HepG2 (cell line): Measurements from ENCODE around the gene VPS4A. TPM values are rescaled to one million over a fixed set of nuclear protein-coding genes. Genes with fewer than 3 reads are reported as not detected.

Experiments
- ELF1 ChIP-seq: sonication (generic); formaldehyde crosslinking; IDR thresholded peaks from 2 replicates; pipeline ENCODE4 v1.4.0; 2020; ENCODE audit warnings: missing genetic modification reagents
- FIP1L1 ChIP-seq: fragments of 200-400 bp; formaldehyde crosslinking; IDR thresholded peaks from 2 replicates; pipeline ENCODE4 v1.6.1; 2018; ENCODE audit warnings: low read depth, mild to moderate bottlenecking, low read length, moderate library complexity, borderline replicate concordance; ENCODE audit not compliant: insufficient read depth
- ONECUT2 ChIP-seq: sonication (generic); formaldehyde crosslinking; IDR thresholded peaks from 2 replicates; pipeline ENCODE4 v1.4.0; 2020; ENCODE audit warnings: missing genetic modification reagents
- POLR2A ChIP-seq, 2 experiments: IDR thresholded peaks; 2 replicates each; pipeline ENCODE4 v1.6.1; 2011; ENCODE audit warnings: low read depth in 2 of 2, low read length in 2 of 2, mild to moderate bottlenecking in 1 of 2, moderate library complexity in 1 of 2; ENCODE audit not compliant: insufficient read depth in 1 of 2
- REXO4 ChIP-seq: sonication (generic); formaldehyde crosslinking; IDR thresholded peaks from 2 replicates; pipeline ENCODE4 v1.8.0; 2022; ENCODE audit warnings: missing genetic modification reagents, mild to moderate bottlenecking, borderline replicate concordance
- RXRB ChIP-seq: IDR thresholded peaks from 2 replicates; pipeline ENCODE4 v1.6.1; 2016; ENCODE audit warnings: borderline replicate concordance, missing genetic modification reagents, missing compliant biosample characterization
- SMARCE1 ChIP-seq: fragments of 450-650 bp; IDR thresholded peaks from 2 replicates; pipeline ENCODE4 v1.6.1; 2017; ENCODE audit warnings: borderline replicate concordance
- SP1 ChIP-seq, 2 experiments: fragments of 450-650 bp in 1 of 2; sonication (generic) in 1 of 2; formaldehyde crosslinking in 1 of 2; IDR thresholded peaks; 2 replicates each; pipeline versions ENCODE4 v1.4.0 to v1.6.1; 2016 to 2020; ENCODE audit warnings: missing genetic modification reagents in 1 of 2
- TRAFD1 ChIP-seq: sonication (generic); formaldehyde crosslinking; IDR thresholded peaks from 2 replicates; pipeline ENCODE4 v1.5.1; 2020; ENCODE audit warnings: missing genetic modification reagents, mild to moderate bottlenecking, borderline replicate concordance
- ZC3H4 ChIP-seq: sonication (generic); formaldehyde crosslinking; IDR thresholded peaks from 2 replicates; pipeline ENCODE4 v1.4.0; 2020; ENCODE audit warnings: missing genetic modification reagents, borderline replicate concordance
- ZFP36L1 ChIP-seq: sonication (generic); formaldehyde crosslinking; IDR thresholded peaks from 2 replicates; pipeline ENCODE4 v1.8.0; 2022; ENCODE audit warnings: mild to moderate bottlenecking, missing genetic modification reagents, moderate library complexity
- ZNF160 ChIP-seq: sonication (generic); formaldehyde crosslinking; IDR thresholded peaks from 2 replicates; pipeline ENCODE4 v1.8.0; 2022; ENCODE audit warnings: mild to moderate bottlenecking, inconsistent platforms, missing genetic modification reagents
- ZNF432 ChIP-seq: sonication (generic); formaldehyde crosslinking; IDR thresholded peaks from 2 replicates; pipeline ENCODE4 v1.5.0; 2020; ENCODE audit warnings: missing genetic modification reagents, mild to moderate bottlenecking, borderline replicate concordance
- ZNF468 ChIP-seq: sonication (generic); formaldehyde crosslinking; IDR thresholded peaks from 2 replicates; pipeline ENCODE4 v1.8.0; 2022; ENCODE audit warnings: mild to moderate bottlenecking, moderate library complexity, missing genetic modification reagents
- ZNF567 ChIP-seq: sonication (generic); formaldehyde crosslinking; IDR thresholded peaks from 2 replicates; pipeline ENCODE4 v1.8.1; 2023; ENCODE audit warnings: mild to moderate bottlenecking, missing genetic modification reagents, borderline replicate concordance
- ZNF570 ChIP-seq: sonication (generic); formaldehyde crosslinking; IDR thresholded peaks from 2 replicates; pipeline ENCODE4 v1.4.0; 2020; ENCODE audit warnings: mild to moderate bottlenecking, missing genetic modification reagents, borderline replicate concordance
- ZNF678 ChIP-seq: sonication (generic); formaldehyde crosslinking; IDR thresholded peaks from 2 replicates; pipeline ENCODE4 v1.4.0; 2020; ENCODE audit warnings: mild to moderate bottlenecking, missing genetic modification reagents
- polyA plus RNA-seq, 8 experiments: library from polyadenylated mRNA; depleted of rRNA in 3 of 8; stranded (reverse) in 7 of 8; unstranded in 1 of 8; fragments of >200 nt; fragmentation: Illumina TruSeq in 4 of 8; extraction: Trizol in 4 of 8; gene quantifications; 2 replicates each; pipeline versions ENCODE4 v1.2.1 to v1.2.3, GENCODE V29; 2011 to 2016; ENCODE audit warnings: low read depth in 4 of 8, missing spikeins in 1 of 8, mixed read lengths in 1 of 8; ENCODE audit not compliant: insufficient read depth in 1 of 8
- total RNA-seq, 5 experiments: library from RNA; depleted of rRNA; stranded (reverse); fragments of >200 nt; fragmentation: Illumina TruSeq; extraction: Trizol; gene quantifications; 2 replicates each; pipeline ENCODE4 v1.2.3, GENCODE V29; 2016; ENCODE audit warnings: low read depth in 1 of 5
- TF ChIP-seq, protein P1 (sequence below), 2 experiments: sonication (generic) in 1 of 2; formaldehyde crosslinking in 1 of 2; IDR thresholded peaks; 2 replicates each; pipeline versions ENCODE4 v1.6.1 to v1.9.0; 2014 to 2022; ENCODE audit warnings: antibody characterized with exemption in 1 of 2, borderline replicate concordance in 1 of 2, inconsistent platforms in 1 of 2, low read depth in 1 of 2, missing genetic modification reagents in 1 of 2
- TF ChIP-seq, protein P2 (sequence below): IDR thresholded peaks from 2 replicates; pipeline ENCODE4 v1.6.1; 2016; ENCODE audit warnings: missing compliant biosample characterization, missing genetic modification reagents, borderline replicate concordance

Gene VPS4A
- total and polyA plus RNA-seq, 2 of the 13 experiments (the other 11 are each of a cell fraction or from before 2014, with no cell fraction given) = 13.2 to 27.9 TPM

DNA sequence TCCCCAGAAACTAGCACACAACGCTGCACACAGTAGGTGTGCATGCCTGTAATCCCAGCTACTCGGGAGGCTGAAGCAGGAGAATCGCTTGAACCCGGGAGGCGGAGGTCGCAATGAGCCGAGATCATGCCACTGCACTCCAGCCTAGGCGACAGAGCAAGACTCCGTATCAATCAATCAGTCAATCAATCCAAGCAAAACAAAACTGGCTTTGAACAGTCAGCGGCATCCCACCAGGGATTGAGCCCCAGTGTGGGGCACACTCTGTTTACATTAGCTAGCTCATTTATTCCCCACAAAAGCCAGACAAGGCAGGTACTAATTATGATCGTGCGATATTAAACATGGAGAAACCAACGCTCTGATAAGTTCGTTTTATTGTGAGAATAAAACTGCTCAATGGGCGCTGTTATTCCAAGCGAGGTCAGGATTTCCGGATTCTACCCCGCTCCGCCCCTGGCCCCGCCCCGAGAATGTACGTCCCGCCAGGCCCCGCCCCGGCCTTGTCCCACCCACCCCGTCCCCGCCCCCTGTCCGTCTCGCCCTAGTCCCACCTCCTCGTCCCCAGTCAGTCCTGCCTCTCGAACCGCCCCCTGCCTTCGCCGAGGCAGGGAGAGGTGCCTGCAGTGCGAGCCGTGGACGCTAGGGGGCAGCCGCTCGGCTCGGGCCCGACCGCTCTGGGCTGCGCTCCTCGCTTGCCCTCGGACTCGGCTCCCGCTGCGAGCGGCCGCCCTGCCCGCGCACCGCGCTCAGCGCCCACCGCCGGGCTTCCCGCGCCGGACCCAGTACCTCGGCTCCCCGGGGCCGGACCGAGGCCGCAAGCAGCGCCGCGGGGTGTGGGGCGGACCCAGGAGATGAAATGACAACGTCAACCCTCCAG, at the start of gene VPS4A (continued):
- TF ChIP-seq, protein P1, sequence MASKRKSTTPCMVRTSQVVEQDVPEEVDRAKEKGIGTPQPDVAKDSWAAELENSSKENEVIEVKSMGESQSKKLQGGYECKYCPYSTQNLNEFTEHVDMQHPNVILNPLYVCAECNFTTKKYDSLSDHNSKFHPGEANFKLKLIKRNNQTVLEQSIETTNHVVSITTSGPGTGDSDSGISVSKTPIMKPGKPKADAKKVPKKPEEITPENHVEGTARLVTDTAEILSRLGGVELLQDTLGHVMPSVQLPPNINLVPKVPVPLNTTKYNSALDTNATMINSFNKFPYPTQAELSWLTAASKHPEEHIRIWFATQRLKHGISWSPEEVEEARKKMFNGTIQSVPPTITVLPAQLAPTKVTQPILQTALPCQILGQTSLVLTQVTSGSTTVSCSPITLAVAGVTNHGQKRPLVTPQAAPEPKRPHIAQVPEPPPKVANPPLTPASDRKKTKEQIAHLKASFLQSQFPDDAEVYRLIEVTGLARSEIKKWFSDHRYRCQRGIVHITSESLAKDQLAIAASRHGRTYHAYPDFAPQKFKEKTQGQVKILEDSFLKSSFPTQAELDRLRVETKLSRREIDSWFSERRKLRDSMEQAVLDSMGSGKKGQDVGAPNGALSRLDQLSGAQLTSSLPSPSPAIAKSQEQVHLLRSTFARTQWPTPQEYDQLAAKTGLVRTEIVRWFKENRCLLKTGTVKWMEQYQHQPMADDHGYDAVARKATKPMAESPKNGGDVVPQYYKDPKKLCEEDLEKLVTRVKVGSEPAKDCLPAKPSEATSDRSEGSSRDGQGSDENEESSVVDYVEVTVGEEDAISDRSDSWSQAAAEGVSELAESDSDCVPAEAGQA (IDR thresholded peaks at IDR 0.05; ENCODE audit: low read depth) = peak; percentile 29; the same call in 1 of the 2 replicates
- TF ChIP-seq, protein P1 (CRISPR knock-in tag; IDR thresholded peaks at IDR 0.05; ENCODE audit: borderline replicate concordance) = no peak
- peak; percentile 61; the same call in 1 of the 2 replicates for TF ChIP-seq ZNF678
- no peak; the same call in 1 of the 2 replicates for TF ChIP-seq ZC3H4 (CRISPR knock-in tag)
- TF ChIP-seq POLR2A (IDR thresholded peaks at IDR 0.05; ENCODE audit: insufficient read depth in 1 of 2, low read depth in 2 of 2, low read length in 2 of 2) = peak; percentile 81 to 82
- no peak for TF ChIP-seq ZNF468 (CRISPR knock-in tag)
- TF ChIP-seq FIP1L1 = no peak
- TF ChIP-seq, protein P2, sequence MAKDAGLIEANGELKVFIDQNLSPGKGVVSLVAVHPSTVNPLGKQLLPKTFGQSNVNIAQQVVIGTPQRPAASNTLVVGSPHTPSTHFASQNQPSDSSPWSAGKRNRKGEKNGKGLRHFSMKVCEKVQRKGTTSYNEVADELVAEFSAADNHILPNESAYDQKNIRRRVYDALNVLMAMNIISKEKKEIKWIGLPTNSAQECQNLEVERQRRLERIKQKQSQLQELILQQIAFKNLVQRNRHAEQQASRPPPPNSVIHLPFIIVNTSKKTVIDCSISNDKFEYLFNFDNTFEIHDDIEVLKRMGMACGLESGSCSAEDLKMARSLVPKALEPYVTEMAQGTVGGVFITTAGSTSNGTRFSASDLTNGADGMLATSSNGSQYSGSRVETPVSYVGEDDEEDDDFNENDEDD (CRISPR knock-in tag) = peak; percentile 68; the same call in 1 of the 2 replicates
- TF ChIP-seq ZNF570 (CRISPR knock-in tag) = no peak
- TF ChIP-seq REXO4 (CRISPR knock-in tag) = no peak
- TF ChIP-seq SMARCE1 = no peak
- TF ChIP-seq ZNF432 = no peak
- TF ChIP-seq RXRB (CRISPR knock-in tag) = peak; percentile 53; the same call in 1 of the 2 replicates
- no peak for TF ChIP-seq ONECUT2 (CRISPR knock-in tag)
- peak; percentile 70 for TF ChIP-seq ELF1 (CRISPR knock-in tag)
- TF ChIP-seq ZNF567 (CRISPR knock-in tag) = 0 out of 2 replicates have a peak, but pooled peaks have one; percentile 75
- TF ChIP-seq TRAFD1 (CRISPR knock-in tag) = no peak
- no peak; the same call in 1 of the 2 replicates for TF ChIP-seq ZNF160
- no peak for TF ChIP-seq SP1 (IDR thresholded peaks at IDR 0.05)
- TF ChIP-seq SP1 (CRISPR knock-in tag; IDR thresholded peaks at IDR 0.05) = peak; percentile 81
- TF ChIP-seq ZFP36L1 = no peak
